GM19324 (cell line): ENCODE measurements around the gene RNF4.

Experiments used
- ATAC-seq: cut with Tn5 transposase; IDR thresholded peaks from one replicate; pipeline ENCODE4 v1.9.1; 2021; ENCODE audit warnings: mild to moderate bottlenecking, moderate library complexity; ENCODE audit not compliant: unreplicated experiment, low FRiP score

RNF4 gene

DNA sequence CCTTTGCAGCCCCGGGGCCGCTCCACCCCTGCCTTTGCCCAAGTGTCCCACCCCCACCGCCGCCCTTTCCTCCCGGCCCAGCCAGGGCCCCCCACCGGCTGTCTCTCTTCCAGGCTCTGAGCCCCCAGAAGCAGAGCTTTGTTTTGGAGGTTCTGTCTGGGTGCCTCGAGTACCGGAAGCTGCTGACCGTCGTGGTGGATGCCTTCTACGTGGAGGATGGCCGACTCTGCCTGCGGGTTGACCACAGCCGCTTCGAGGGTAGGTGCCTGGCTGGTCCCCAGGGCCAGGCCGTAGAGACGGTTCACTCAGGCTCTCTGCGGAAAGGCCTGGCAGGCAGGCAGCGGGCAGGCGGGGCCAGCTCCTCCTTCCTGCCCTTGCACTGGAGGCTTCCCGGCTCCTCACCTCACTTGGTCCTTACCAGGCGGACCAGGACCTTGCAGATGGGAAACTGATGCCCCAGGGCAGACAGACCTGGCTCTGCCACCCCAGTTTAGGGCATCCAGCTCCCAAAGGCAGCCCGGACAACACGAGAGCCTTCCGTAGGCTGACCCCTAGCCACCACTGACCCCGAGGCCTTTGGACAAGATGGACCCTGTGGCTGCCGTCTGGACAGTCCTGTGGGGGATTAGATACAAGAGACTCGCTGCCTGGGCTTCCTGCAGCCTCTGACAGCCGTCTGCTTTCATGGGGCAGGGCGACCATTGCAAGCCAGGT, 32.0 kb upstream of the RNF4 start:
- ATAC-seq: no peak

DNA sequence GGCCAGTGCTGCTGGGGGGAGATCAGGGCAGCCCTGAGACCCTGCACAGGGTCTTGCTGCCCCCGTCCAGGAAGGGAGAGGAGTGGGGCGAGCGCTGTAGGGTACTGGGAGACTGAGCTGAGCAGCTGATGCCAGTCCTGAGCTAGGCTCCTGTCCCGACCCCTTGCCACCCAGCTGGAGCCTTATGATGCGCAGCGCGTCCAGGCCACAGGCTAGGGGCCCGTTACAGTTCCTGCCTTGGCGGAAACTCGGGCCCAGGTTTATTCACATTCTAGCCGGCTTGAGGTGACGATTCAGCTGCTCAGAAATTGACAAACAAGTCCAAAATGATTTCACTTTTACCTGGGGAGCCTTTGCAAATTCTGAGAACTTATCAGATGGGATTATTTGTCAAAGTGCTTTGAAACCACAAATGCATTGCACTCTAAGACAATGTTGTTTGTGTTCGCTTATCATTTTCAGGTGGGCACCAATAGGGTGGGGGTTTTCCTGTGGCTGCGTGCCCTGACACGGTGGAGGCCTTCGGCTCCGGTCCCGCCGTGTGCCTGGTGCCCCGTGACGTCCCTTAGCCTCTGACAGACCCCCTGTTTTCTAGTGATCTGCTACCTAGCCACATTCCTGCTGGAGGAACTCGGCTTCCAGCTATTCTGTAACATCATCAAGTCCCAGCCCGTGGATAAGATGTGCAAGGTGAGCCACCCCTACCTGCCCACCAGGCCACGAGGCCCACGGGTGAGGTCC, 31.3 kb upstream of the RNF4 start:
- ATAC-seq: no peak

DNA sequence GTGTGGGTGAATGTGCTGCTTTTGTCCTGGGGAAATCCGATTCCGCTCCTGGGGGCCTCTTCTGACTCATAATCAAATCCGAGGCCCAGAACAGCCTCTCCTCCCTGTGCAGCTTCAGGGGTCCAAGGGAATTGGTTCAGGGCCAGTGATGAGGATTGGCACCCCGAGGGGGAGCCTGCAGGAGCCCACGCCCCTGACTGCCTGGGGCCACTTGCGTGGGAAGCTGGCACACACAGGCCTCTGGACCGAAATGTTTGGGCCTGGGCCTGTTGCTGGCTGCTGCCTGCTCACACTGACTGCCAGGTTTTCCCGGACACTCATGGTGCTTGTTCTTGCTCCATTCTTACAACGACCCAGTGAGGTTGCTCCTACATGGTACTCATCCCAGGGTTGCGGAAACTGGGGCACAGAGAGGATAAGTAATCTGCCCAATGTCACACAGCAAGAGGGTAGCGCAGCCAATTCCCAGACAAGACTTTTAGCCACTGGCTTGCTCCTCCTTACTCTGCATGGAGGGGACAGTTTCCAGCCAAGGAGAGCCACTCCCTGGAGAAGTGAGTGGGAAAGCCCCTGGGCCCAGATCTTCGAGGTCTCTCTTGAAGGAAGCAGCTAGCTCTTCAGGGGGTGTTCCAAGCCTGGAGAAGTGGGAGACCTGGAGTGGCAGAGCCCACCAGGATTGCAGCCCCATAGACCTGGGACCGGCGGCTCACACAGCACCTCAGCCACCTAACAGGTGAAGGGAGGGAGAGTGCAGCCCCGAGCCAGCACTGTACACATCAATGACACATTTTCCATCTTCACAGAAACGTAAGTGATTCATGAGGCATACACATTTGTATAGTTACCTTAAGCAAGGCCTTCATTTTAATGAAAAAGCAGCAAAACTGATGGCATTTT, 29.8 kb upstream of the RNF4 start:
- no peak for ATAC-seq

DNA sequence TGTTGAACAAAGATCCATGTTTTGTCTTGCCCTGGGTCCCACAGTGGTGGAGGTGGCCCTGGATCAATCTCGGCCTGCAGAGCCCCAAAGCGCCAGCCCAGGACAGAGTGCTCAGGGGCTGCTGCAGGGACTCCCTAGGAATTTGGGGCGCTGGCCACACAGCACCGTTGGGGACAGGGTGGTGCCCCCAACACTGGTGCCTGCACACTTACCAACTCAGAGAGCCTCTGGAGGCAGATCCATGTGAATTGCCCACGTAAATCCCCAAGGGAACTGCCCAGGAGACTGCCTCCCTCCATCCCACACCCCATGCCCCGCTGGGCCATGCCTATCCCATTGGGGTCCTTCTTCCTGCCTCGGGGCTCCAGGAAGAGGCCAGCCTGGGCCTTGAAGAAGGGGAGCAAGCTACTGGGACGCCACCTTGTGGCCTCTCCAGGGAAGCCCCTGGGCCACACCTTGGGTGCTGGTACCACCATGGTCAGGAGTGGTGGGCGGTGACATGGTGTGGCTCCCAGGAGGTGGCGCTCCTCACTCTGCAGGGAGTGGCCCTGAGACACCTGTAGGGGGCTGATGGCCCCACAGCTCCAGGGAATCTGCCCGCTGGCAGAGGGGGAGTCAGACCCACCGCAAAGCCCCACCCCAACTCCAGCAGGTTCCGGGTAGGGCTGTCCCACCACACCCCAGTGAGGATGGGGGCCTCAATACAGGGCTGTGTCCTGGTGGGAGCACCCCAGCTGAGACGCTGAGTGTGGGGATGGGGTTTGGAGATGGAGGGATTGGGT, 27.3 kb upstream of the RNF4 start:
- peak; percentile 61 for ATAC-seq

DNA sequence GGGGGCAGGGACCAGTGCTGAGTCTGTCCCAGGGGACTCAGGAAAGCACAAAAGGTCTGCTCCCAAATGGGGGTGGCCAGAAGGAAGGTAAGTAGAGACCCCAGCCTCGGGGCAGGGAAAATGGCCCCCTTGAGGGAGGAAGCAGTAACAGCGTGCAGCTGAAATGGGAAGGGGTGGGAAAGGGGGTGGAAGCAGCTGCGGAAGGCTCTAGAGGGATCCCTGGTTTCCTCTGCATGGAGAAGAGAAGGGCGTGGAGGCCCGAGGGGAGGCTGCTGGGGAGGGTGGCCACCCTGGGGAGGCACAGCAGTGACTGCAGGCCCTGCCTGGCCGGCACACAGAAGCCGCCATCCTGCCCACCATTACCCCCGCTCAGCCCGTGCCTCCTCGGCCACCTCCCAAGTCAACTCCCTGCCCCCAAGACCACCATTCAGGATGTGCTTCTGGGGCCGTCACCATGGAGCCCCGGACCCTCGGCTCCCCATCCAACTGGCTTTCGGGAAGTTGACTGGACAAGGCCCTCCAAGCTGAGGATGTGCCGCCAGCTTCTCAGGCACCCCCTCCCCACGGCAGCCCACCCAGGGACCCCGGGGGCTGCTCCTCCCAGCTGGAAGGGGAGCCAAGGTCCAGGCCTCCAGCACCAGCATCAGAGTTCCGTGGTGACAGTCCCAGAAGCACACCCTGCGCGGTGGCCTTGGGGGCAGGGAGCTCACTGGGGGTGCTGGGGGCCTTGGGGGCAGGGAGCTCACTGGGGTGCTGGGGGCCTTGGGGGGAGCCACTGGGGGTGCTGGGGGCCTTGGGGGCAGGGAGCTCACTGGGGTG, 26.5 kb upstream of the RNF4 start:
- ATAC-seq: no peak

DNA sequence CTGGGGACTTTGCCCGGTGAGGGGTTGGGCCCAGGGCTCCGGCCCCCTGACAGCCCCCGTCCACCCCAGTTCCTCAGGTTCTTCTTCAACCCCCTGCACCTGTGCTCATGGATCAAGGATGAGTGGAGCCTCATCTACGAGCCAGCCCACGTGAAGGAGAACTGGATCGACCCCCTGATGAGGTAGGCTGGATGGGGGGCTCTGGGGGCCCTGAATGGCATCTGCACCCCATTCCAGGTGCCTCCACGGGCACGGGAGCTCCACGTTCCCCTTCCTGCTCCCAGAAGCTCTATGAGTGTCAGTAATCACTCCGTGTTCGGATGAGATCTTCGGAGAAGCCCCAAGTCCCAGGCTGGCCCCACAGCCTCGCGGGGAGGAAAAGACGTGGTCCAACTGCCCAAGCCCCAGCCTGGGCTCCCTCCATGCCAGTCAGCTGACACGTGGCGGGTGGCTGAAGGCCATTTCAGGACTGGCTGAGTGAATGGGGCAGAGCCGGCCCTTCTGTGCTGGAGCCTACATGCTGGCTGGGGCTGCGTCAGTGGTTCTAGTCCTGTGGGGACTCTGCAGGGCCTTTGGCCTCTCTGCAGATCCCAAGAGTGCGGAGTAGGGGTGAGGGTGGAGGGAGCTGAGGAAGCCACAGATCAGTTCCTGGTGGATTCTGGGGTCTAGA, 25.7 kb upstream of the RNF4 start:
- ATAC-seq: no peak

DNA sequence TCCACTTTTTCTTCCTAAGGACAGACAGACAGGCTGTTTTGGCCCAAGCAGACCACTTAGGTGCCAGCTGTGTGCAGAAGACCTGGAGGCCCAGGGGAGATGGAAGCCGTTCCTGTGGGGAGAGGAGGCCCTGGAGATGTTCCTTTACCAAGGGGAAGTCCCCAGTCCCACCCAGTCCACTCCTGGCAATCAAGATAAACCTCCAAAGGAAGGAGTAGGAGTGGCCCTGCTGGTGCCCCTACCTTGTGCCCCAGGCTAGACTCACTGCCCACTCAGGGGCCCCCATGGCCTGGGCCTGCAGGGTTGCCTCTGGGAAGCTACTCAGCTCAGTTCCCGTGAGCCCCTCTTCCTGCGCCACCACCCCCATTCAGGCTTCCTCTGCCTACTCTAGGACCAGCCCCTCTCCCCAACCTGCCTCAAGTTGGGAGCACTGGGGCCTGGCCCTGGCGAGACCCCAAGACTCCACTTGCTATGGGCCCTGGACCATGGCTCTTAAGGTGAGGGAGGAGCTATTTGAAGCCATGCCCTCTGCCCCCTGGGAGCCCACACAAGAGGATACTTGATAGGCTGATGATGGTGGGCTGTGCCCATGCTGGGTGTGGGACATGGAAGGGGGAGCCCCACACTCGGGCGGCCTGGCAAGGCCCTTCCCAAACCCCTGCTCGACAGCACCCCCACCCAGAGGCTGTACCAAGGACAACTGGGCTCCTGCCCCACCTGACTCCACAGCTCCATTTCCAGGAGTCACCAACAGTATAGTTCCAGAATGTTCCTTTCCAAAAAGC, 24.8 kb upstream of the RNF4 start:
- ATAC-seq: no peak

DNA sequence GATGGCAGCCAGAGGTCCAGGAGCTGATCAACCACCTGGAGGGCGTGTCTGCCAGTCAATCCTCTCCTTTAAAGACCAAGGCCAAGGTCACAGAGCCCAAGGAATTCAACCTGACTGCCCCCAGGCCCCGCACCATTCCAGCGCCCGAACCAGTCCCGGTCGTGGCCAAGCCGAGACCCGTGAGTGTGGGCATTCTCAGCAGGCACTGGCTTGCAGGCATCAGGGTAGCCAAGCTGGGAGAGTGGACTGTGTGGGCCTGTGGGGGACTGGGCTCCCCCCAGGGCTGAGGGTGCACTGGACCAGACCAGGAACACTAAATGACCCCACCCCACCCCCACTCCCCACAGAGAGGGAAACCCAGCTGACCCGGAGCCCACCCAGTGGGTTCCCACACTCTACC, 23.8 kb upstream of the RNF4 start:
- no peak for ATAC-seq

DNA sequence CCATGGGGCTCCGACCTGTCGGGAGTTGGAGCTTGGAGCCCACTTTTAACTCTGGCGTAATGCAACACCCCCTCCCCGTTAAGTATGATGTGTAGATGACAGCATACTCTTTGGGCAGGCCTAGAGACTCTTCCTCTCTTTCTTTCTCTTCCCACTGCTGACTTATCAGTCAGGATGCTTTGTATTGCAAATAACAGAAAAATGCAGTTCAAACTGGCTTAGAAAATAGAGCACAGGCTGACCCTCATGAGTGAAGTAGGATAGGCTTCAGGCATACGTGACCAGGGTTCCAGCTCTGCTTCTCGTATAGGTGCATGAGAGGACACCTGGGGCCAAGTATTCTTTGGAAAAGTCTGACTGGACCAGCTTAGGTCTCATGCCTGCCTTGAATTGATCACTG, 23.3 kb upstream of the RNF4 start:
- no peak for ATAC-seq

DNA sequence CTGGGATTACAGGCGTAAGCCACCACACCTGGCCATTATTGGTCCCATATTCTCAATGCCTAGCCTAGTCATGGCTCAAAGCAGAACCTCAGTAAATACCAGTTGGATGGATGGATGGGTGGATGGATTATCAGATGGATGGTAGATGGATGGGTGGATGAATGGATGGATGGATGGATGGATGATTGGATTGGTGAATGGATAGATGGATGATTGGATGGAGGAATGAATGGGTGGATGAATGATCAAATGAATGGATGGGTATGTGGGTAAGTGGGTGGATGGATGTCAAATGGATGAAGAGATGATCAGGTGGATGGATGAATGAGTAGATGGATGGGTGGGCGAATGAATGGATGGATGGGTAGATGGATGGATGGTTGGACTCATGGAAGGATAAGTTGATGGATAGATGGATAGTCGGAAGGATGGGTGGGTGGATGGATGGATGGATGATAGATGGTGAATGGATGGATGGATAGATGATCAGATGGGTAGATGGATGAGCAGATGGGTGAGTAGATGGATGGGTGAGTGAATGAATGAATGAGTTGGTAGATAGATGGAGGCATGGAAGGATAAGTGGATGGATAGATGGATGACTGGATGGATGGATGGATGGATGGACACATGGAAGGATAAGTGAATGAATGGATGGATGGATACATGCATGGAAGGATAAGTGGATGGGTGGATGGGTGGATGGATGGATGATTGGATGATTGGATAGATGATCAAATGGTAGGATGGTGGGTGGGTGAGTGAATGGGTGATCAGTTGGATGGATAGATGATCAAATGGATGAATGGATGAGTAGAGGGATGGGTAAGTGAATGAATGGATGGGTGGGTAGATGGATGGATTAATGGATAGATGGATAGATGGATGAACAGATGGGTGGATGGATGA, 22.0 kb upstream of the RNF4 start:
- ATAC-seq: no peak

DNA sequence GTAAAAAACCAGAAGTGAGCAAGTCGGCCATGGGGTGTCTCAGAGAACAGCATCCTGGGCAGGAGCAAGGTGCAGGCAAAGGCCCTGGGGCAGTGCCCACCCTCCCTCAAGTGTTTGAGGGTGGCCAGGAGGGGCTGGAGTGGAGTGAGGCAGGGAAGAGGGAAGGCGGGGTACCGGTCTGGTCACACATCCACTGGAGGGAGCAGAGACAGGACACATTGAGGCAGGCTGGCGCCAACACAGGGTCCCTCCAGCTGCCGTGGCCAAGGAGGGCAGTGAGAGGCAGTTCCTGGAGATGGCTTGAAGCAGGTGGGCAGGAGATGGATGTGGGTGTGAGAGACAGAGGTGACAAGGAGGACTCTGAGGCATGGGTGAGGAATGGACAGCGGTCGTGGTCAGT, 20.3 kb upstream of the RNF4 start:
- no peak for ATAC-seq

DNA sequence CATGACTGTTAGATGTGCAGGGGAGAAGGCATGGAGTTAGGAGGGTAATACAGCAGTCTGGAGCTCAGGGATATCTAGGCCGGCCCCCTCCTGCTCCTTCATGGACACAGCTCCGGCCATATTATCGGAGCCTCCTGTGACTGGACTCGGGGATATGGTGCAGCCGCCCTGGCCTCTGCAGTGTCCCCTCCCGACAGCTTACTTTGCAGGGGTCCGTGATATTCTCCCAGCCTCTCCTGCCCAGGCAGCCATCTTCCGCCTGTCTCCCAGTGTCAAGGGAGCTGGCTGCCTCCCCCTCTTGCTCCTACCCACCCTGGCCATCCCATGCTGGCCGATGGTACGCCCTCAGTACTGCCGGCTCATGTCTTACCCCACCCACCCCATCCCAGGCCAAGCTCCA, 19.9 kb upstream of the RNF4 start:
- ATAC-seq: no peak

DNA sequence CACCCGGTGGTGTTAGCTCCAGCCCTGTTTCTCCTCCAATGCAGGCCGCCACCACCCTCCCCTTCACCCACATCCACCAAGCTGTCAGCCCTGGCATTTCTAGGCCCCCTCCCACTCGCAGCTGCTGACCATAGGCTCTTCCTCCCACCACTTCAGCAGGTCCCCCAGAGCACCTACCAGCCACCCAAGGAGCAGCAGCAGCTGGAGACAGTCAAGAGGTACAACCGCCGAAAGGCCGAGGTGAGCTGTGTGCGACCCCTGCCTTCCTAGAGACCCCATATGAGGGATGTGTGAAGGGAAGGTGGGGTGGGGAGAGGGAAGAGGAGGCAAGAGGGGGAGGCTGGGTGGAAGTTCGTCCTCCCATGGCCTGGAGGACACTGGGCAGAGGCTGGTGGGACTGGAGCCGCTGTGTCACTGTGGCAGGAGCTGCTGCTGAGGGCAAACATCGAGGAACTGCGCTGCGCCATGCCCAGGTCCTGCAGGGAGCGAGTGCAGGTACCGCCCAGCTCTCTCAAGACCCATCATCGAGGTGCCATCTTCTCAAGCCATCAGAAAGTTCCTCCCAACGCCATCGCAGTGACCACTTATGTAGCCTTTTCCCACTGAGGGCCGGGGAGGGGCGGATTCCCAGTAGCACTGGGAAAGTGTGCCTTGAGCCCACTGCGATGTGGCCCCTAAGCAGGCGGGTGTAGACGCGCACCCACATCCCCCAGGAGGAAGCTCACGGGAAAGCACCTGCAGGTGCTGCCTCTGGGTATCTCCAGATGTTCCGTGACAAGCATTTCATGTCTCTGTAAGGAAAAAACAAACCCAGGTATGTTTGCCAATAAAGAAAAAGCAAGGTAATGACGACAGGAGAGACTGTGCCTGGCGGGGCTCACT, 19.2 kb upstream of the RNF4 start:
- no peak for ATAC-seq

DNA sequence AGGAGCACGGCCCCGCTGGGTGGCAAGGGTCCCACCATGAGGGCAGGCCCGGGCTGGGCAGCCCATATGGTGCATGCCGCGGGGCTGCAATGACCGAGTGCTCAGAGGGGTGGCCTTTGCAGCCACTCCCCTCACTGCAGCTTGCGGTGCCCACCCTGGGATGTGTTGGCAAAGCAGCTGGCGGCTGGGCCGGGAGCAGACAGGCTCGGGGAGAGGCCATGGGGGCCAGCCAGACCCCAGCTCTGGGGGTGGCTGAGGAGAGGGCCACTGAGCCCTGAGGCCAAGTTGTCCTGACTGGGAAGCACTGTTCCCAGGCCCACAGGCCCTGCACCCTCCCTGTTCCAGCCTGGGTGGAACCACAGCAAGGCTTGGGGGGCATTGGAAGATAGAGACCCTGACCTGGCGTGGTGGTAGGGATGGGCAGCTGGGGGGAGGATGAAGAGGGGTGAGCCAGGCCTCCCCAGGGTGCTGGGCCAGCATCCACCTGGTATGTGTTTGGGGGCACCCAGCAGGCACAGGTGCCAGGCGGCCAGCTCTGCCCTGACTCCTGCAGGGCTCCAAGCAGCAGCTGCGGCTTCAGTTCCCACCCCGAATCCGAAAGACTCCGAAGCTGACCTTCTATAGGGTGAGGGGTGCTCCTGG, 18.4 kb upstream of the RNF4 start:
- no peak for ATAC-seq

DNA sequence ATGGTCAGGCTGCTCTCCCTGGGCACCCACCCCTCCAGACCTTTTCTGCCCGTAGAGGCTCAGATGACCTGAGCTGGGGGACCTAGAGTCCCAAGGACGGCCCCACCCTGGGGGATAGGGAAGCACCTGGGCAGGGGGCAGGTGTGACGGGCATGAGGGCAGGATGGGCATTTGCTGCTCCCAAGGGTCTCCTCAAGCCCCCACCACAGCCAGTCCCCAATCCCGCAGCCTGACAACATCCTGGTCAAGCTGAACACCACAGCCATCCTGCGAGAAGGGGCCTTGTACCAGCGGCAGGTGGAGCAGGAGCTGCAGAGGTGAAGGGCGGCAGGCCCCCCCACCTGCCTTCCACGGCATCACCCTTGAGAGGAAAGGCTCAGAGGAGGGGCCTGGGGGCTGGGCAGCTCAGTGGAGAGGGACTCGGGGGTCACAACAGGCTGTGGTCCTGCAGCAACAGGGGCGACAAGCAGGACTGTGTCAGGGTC, 17.8 kb upstream of the RNF4 start:
- no peak for ATAC-seq
